DOHH2 (cell line): ENCODE results near the gene ANTKMT.
"Not testable (repeated sequence)": the region's sequence is repeated elsewhere in the genome, so short reads cannot be mapped to it uniquely, and the experiment has no call there.

ENCODE experiments used
- H3F3A ChIP-seq: fragments of 200-600 bp; sonication (generic), shearing (Covaris generic); 2 replicates; pipeline ENCODE4 v1.6.0; 2016; ENCODE audit warnings: antibody characterized with exemption, mild to moderate bottlenecking; ENCODE audit not compliant: control insufficient read depth, insufficient read depth
- H3K27ac ChIP-seq: fragments of 200-600 bp; sonication (generic); 2 replicates; pipeline ENCODE4 v1.5.1; 2014; ENCODE audit warnings: low read depth, mild to moderate bottlenecking, low read length, moderate library complexity
- H3K27me3 ChIP-seq: fragments of 200-600 bp; sonication (generic); 2 replicates; pipeline ENCODE4 v1.6.1; 2014; ENCODE audit warnings: mild to moderate bottlenecking, low read length, mixed read lengths; ENCODE audit not compliant: control insufficient read depth
- H3K36me3 ChIP-seq: fragments of 200-600 bp; sonication (generic); 2 replicates; pipeline ENCODE4 v1.6.1; 2014; ENCODE audit warnings: mild to moderate bottlenecking, low read length, moderate library complexity, mixed read lengths; ENCODE audit not compliant: control insufficient read depth
- H3K4me1 ChIP-seq: fragments of 200-600 bp; sonication (generic); 2 replicates; pipeline ENCODE4 v1.6.1; 2014; ENCODE audit warnings: mild to moderate bottlenecking, low read length, mixed read lengths; ENCODE audit not compliant: control insufficient read depth
- H3K4me2 ChIP-seq: fragments of 200-600 bp; sonication (generic); 2 replicates; pipeline ENCODE4 v1.6.0; 2014; ENCODE audit warnings: mild to moderate bottlenecking, low read length, moderate library complexity
- H3K4me3 ChIP-seq: fragments of 200-600 bp; sonication (generic); 2 replicates; pipeline ENCODE4 v1.5.1; 2014; ENCODE audit warnings: mild to moderate bottlenecking, low read length, mixed read lengths
- H3K79me2 ChIP-seq: fragments of 200-600 bp; sonication (generic); 2 replicates; pipeline ENCODE4 v1.6.1; 2014; ENCODE audit warnings: mild to moderate bottlenecking, low read length, mixed read lengths; ENCODE audit not compliant: control insufficient read depth
- H3K9me2 ChIP-seq: fragments of 200-600 bp; sonication (generic); replicated peaks from 2 replicates; pipeline ENCODE4 v1.6.1; 2014; ENCODE audit warnings: mild to moderate bottlenecking, low read length, mixed read lengths; ENCODE audit not compliant: control insufficient read depth
- H3K9me3 ChIP-seq: fragments of 200-600 bp; sonication (generic); 2 replicates; pipeline ENCODE4 v1.6.1; 2014; ENCODE audit warnings: antibody characterized with exemption, low read length, mixed read lengths; ENCODE audit not compliant: control insufficient read depth, insufficient read depth
- H4K20me1 ChIP-seq: fragments of 200-600 bp; sonication (generic); 2 replicates; pipeline ENCODE4 v1.6.0; 2014; ENCODE audit warnings: low read depth, mild to moderate bottlenecking, antibody characterized with exemption, low read length, moderate library complexity; ENCODE audit not compliant: control insufficient read depth, insufficient read depth
- CTCF ChIP-seq: fragments of 200-600 bp; sonication (generic); IDR thresholded peaks from one replicate; pipeline ENCODE4 v1.5.1; 2014; ENCODE audit warnings: antibody characterized with exemption, mild to moderate bottlenecking, low read depth, low read length; ENCODE audit not compliant: poor library complexity, severe bottlenecking
- EZH2phosphoT487 ChIP-seq: fragments of 200-600 bp; sonication (generic); IDR thresholded peaks from 2 replicates; pipeline ENCODE4 v1.6.1; 2017; ENCODE audit warnings: borderline replicate concordance, mild to moderate bottlenecking, antibody characterized with exemption, low read length, moderate library complexity, mixed read lengths

ANTKMT gene

GRCh38 chr16:750485-750884 lies 29.5 kb downstream of the ANTKMT start:
- Histone ChIP-seq H3K9me3 (no peaks in the 10 kb centered on the region), H3K4me2 (no peak overlapping the region)

DNA sequence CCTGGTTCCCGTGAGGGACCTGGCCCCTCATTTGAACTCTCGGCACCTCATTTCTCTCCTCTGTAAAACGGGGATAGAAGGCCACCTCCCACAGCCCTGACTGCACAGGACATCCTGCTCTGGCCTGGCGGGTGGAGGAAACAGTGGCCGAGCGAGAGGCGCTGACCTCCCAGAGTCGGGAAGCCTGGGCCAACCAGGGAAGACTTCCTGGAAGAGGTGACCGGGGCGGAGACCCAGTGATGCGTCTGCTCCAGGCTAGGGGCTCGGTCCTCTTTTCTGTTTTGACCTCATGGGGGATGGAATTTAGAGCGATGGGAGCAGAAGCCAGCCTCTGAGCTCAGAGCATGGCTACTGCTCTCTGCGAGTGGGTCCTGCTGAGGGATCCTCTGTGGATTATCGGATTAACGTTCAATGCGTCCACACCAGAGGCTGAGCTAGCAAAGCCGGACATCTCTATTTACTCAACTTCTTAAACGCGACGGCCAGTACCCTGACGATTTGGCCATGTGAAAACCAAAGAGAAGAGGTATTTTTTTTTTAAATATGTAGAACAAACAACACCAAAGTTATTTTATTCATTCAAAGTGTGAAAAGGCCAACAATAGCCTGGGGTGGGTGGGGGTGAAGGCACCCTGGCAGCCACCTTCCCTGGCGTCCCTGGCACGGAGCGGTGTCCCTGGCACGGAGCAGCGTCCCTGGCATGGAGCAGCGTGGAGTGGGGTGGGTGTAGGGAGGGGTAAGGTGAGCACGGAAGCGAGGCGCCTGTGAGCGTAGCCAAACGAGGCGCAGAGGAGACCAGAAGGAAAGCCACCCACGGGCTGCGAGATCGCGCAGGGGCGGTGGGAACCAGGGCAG lies 30.4 kb downstream of the ANTKMT start:
- H3K36me3 ChIP-seq = no peaks in the 10 kb centered on the region
- no peaks in the 10 kb centered on the region for H3F3A ChIP-seq
- H3K79me2 ChIP-seq = no peaks in the 10 kb centered on the region
- H3K9me2 ChIP-seq = no peaks in the 10 kb centered on the region
- peaks cover 1% of the 10 kb centered on the region; the same call in 1 of the 2 replicates for H3K27me3 ChIP-seq
- no peaks in the 10 kb centered on the region for H3K4me1 ChIP-seq
- no peak overlapping the region for H3K4me3 ChIP-seq
- H3K27ac ChIP-seq = no peak overlapping the region
- no peak for TF ChIP-seq CTCF
- no peak for TF ChIP-seq EZH2phosphoT487
- no peaks in the 10 kb centered on the region for H3K9me3 ChIP-seq
- H4K20me1 ChIP-seq = no peaks in the 10 kb centered on the region
- H3K4me2 ChIP-seq = no peak overlapping the region

More at GRCh38 chr16:750485-750884, 29.5 kb downstream of the ANTKMT start:
- H3K79me2 ChIP-seq = no peaks in the 10 kb centered on the region
- H3K4me1 ChIP-seq = no peaks in the 10 kb centered on the region
- H3K4me3 ChIP-seq = no peak overlapping the region
- no peak overlapping the region for H3K27ac ChIP-seq
- no peaks in the 10 kb centered on the region for H3K27me3 ChIP-seq
- no peaks in the 10 kb centered on the region for H3K9me2 ChIP-seq
- no peaks in the 10 kb centered on the region for H3F3A ChIP-seq
- TF ChIP-seq EZH2phosphoT487 (no peak), CTCF (no peak)
- no peaks in the 10 kb centered on the region for H4K20me1 ChIP-seq
- H3K36me3 ChIP-seq = no peaks in the 10 kb centered on the region

DNA sequence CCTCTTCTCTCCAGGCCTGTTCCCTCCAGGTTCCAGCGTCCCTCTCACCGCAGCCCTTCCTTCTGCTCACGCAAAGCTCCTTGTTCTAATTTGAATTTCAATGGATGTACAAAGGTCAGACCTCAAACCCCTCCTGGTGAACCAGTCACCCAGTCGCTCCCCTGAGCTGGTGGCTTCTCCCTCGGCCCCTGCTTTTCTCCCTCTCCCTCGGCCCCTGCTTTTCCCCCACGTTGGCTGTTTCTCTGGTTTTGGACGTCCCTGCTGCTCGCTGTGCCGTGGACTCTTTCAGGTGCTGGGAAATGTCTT lies 31.0 kb downstream of the ANTKMT start:
- Histone ChIP-seq H3F3A (no peaks in the 10 kb centered on the region), H3K4me2 (no peak overlapping the region), H3K79me2 (no peaks in the 10 kb centered on the region), H3K27me3 (peaks cover 3% of the 10 kb centered on the region; the same call in 1 of the 2 replicates), H4K20me1 (no peaks in the 10 kb centered on the region), H3K4me1 (no peaks in the 10 kb centered on the region), H3K36me3 (no peaks in the 10 kb centered on the region), H3K9me3 (no peaks in the 10 kb centered on the region), H3K9me2 (no peaks in the 10 kb centered on the region), H3K27ac (no peak overlapping the region), H3K4me3 (no peak overlapping the region)
- no peak for TF ChIP-seq EZH2phosphoT487
- TF ChIP-seq CTCF = no peak

DNA sequence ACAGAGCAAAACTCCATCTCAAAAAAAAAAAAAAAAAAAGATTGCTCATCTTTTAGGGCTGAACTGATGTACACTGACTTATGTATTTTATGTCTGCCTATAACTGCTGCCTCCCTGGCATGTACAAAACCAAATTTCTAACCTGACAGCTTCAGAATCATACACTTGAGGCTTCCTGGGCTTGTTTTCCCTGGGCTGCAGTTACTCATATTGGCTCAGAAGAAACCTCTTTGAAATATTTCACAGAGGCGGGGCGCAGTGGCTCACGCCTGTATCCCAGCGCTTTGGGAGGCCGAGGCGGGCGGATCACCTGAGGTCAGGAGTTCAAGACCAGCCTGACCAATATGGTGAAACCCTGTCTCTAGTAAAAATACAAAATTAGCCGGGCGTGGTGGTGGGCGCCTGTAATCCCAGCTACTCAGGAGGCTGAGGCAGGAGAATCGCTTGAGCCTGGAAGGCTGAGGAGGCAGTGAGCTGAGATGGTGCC lies 33.2 kb downstream of the ANTKMT start:
- H3F3A ChIP-seq, H3K79me2 ChIP-seq, H3K4me1 ChIP-seq, H3K27me3 ChIP-seq, H3K4me3 ChIP-seq, H3K36me3 ChIP-seq, H3K9me3 ChIP-seq, H3K9me2 ChIP-seq, H4K20me1 ChIP-seq, H3K4me2 ChIP-seq, H3K27ac ChIP-seq: not testable (repeated sequence)
